GM19463 (cell line): ENCODE measurements around the gene CFAP100.

Source experiments
- ATAC-seq: cut with Tn5 transposase; IDR thresholded peaks from one replicate; pipeline ENCODE4 v1.9.1; 2021; ENCODE audit warnings: mild to moderate bottlenecking, moderate library complexity; ENCODE audit not compliant: unreplicated experiment

The CFAP100 gene

DNA sequence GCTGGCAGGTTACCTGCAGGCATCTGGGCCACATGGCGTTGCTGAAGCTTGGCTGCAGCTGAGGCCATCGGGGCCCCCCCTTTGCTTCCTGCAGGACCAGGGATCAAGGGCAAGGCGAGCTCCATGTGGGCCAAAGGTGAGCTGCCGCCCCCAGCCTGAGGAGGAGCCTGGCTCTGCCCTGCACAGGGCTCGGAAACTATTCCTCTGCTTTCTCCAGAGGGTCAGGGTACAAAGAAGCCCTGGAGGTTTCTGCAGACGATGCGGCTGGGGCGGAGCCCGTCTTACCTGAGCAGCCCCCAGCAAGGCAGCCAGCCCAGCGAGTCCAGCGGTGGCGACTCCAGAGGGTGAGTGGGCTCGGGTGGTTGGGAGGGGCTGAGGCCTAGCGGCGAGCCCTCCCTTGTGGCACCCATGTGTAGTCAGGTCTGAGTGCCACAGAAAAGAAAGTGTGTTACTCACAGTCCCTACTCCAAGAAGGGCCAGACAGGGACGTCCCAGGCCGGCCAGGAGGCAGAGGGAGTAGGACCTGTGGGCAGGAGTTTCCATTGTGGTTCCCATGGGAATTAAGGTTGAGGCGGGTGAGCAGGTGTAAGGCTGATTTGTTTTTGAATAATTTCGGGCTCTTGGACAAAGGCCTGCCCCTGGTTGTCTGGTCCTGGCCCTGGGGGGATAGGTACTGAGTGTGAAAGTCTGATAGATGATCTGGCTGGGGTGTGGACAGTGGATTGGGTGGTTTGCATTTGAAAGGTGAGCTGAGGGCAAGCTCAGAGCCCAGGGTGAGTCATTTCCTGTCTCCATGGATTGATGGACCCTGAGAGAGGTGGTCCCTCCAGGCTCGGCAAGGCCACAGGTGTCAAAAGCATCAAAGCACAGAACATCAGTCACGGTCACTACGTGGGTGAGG lies 25.4 kb downstream of the CFAP100 start:
- ATAC-seq = no peak

- ATAC-seq = no peak
Measured at GRCh38 chr3:126421573-126422119, 26.9 kb downstream of the CFAP100 start.

GRCh38 chr3:126422121-126422520 lies 27.4 kb downstream of the CFAP100 start:
- ATAC-seq = no peak

DNA sequence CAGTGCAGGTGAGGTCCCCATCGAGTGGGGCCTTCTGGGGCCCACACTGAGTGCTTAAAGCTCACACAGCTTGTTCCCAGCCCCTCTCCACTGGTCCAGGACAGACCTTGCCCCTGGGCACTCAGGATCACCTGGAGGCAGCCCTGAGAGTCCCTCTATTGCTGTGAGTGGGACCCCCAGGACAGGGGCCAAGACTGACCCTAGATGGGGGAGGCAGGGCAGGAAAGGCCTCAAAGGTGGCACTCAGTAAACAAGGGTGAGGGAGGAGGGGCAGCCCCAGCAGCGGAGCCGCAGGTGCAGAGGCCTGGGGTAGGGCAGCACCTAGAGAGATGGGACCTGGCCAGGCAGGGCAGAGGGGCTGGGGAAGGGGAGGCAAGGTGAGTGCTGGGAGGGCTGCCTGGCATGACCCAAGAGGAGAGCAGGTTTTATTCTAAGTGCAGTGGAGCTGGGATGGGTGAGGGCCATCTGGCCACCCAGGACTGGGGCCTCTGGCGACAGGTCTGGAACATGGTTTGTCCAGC lies 27.9 kb downstream of the CFAP100 start:
- no peak for ATAC-seq

- ATAC-seq = no peak
Measured at GRCh38 chr3:126423191-126424038, 28.7 kb downstream of the CFAP100 start.

DNA sequence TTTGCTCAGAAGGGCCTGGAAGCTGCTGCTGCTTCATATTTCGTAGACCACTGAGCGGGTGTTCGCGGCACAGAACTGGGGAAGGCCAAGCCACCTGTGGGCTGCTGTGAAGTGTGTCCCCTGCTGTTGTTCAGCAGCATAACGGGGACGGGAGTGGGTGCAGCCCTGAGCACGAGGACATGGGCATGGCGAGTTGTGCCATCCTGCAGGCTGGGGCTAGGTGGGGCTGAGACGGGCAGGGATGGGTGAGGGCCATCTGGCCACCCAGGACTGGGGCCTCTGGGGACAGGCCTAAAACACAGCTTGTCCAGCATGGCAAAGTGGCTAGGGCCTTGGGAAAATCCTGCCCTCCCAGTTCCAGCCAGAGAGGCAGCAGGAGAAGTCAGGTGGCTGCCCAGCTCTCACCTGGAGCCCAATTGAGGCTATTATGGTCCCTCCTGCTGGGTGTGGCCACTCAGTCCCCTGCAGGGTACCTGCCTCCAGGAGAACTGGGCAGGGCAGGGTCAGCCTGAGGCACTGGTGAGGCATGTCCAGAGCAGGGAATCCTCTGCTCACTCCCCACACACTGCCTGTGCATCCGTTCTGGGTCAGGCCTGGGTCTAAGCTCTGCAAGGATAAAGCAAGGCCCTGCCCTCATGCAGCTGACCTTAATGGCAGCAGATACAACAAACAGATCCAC lies 29.5 kb downstream of the CFAP100 start:
- no peak for ATAC-seq

DNA sequence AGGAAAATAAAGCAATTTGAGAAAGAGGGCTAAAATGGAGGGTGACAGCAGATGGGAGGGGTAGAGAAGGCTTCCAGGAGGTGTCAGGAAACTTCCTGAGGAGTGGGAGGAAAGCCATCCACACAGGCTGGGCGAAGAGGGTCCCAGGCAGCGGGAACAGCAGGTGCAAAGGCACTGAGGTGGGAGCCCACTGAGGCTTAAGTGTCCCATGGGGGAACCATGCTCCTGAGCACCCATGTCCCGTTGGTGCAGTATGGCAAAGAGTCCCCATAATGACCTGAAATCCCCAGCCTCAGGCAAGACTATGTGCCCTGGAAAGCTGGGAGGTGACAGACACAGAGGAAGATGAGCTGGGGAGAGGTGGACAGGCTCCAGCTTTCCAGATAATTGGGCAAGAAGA lies 30.0 kb downstream of the CFAP100 start:
- no peak for ATAC-seq

- ATAC-seq = peak; percentile 89
Measured at GRCh38 chr3:126431103-126431534, 36.4 kb downstream of the CFAP100 start.

DNA sequence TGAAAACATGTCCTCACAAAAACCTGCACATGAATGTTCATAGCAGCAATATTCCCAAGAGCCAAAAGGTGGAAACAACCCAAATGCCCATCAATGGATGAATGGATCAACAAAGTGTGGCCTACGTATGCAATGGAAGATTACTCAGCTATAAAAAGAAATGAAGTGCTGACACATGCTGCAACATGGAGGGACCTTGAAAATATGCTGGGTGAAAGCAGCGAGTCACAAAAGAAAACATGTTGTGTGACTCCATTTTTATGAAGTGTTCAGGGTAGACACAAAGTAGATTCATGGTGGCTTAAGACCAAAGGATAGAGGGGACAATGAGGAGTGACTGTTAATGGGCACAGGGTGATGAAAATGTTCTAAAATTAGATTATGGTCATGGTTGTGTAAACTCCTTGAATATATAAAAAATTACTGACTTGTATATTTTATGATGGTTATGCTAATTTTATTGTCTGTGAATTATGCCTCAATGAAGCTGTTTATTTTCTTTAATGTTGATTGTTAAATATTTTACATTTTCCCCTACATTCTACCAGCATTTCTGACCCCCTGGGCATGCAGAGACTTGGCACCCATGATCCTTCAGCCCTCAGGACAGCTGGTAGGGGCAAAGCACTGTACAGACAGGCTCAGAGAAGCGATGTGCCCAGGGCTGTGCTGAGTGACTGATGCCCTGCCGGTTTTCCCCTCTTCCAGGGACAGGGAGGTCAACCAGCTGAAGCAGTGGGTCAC lies 37.8 kb downstream of the CFAP100 start:
- ATAC-seq = no peak

GRCh38 chr3:126433105-126433430 lies 38.4 kb downstream of the CFAP100 start:
- no peak for ATAC-seq

GRCh38 chr3:126433496-126434263 lies 39.0 kb downstream of the CFAP100 start:
- ATAC-seq = no peak

GRCh38 chr3:126434264-126434590 lies 39.5 kb downstream of the CFAP100 start:
- no peak for ATAC-seq

DNA sequence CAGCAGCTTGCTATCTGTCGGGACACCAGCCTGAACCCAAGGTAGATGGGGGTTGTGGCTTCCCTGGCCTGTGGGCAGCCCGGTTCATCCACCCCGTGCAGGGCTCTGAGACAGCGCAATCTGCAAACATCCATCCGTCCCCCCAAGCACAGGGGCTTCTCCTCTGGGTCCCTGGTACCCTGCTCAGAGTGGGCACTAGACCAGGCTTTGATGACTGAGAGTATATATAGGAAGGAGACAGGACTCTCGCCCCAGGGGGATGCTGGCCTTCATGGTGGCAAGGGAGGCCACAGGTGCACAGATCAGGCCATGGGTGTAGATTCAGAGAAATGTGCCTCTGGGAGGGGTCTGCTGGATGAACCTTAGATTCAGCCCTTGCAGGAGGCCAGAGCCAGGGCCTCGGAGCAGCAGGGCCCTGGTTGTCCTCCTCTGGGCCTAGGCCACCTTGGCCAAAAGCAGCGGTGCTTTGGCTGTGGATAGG lies 40.3 kb downstream of the CFAP100 start:
- ATAC-seq = no peak

DNA sequence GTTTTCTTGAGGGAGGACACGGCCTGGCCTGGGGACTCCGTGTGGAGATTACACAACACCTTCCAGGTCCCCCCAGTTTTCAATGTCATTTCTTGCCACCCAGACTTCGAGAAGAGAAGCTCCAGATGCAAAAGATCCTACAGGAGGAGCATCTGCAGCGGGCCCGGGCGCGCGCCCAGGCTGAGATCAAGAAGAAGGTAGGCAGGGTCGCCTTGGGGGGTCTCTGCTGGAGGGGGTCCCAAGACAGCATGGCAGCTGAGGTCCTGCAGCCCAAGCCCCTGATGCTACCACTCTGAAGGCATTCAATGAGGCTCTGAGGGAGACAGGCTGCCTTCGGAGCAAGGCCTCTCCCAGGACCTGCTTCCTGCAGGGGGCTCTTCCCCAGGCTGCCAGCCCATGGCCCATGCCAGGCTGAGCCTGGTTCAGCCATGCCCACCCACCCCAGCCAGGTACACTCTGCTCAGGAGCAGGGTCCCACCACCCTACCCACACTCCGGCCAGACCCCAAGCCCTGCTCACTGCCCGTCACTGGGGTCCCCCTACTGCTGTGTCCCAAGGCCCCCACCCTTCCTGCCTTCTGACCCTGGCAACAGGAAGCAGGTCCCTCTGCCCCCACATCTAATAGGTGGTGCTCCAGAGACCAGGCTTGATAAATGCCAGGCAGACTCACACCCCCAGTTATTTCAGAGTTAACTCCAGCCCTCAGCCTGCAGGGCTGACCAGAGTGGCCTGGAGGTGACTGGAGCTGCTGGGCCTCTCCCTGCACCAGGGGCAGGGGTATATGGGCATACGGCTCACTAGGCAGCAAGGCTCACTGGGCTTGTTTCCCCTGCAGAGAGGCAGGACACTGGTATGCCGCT lies 41.0 kb downstream of the CFAP100 start:
- no peak for ATAC-seq

DNA sequence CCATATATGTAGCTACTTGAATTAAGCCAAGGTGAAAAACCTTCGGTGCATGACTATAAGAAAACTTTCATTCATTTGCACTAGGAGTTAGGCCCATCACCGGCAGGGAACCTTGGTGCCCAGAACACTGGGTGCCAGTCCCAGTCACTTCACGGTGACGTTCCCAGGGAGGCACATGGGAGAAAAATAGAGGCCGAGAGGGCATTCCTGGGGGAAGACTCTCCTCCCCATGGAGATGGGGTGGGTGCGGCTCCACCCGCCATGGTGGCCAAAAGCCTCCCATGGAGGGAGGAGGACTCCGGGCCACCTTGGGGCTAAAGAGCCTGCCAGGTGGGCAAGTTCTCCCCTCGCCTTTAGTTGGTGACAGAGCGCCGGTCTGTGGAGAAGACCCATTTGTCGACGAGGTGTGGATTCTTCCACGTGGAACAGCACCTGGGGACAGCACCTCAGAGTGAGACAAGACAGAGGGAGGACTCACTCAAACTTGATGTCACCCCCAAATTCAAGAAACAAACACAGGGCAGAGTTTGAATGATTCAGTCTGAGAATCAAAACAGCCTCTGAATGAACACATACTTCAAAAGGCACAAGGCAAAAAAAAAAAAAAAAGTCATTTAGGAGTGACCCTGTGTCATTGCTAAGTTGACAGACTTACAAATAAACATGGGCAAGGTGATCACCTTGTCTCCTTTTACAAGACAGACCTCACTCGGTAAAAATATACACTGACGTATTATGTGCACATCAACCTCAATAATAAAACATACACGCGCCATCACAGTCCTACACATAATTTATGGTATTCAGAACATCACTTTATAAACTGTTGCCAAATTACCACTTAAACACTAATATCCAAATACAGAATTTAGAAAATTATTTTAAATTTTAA lies 42.4 kb downstream of the CFAP100 start:
- no peak for ATAC-seq

- no peak for ATAC-seq
Measured at GRCh38 chr3:126438186-126438585, 43.5 kb downstream of the CFAP100 start.

- no peak for ATAC-seq
Measured at GRCh38 chr3:126438746-126439145, 44.0 kb downstream of the CFAP100 start.
